Activated T-cell treated with anti-CD3 and anti-CD28 coated beads, Interleukin-2, amount 50 U/mL, for 4 hours (primary cell): ENCODE measurements around the gene UGT1A6. TPM values are rescaled to one million over a fixed set of nuclear protein-coding genes. Genes with fewer than 3 reads are reported as not detected.
"Not testable (repeated sequence)": the region's sequence is repeated elsewhere in the genome, so short reads cannot be mapped to it uniquely, and the experiment has no call there.

Experiments used
- ATAC-seq, 2 donors: fragments of 200-7000 bp; cut with Tn5 transposase; one replicate each; pipeline ENCODE4 v1.10.0; 2021
- DNase-seq: peaks from one replicate; pipeline ENCODE4 v3.0.0-alpha.2; 2020
- H3K27me3 Mint-ChIP-seq: one replicate; pipeline ENCODE4 v1.8.0; 2021; ENCODE audit warnings: low read depth, mixed read lengths
- H3K36me3 Mint-ChIP-seq: one replicate; pipeline ENCODE4 v1.8.0; 2022; ENCODE audit warnings: mixed read lengths; ENCODE audit not compliant: insufficient read depth
- H3K4me1 Mint-ChIP-seq: one replicate; pipeline ENCODE4 v1.8.0; 2021; ENCODE audit warnings: low read depth, mixed read lengths
- H3K4me3 Mint-ChIP-seq: one replicate; pipeline ENCODE4 v1.8.0; 2021; ENCODE audit warnings: mild to moderate bottlenecking, moderate library complexity, mixed read lengths
- H3K9me3 Mint-ChIP-seq: one replicate; pipeline ENCODE4 v1.8.0; 2021; ENCODE audit warnings: mixed read lengths
- total RNA-seq, 3 donors: library from RNA; stranded (reverse); gene quantifications; one replicate each; pipeline ENCODE4 v1.2.1, GENCODE V29; 2021

Gene UGT1A6
- total RNA-seq, 3 donors from 2014 or later, result 0.24 TPM; not detected in 2

DNA sequence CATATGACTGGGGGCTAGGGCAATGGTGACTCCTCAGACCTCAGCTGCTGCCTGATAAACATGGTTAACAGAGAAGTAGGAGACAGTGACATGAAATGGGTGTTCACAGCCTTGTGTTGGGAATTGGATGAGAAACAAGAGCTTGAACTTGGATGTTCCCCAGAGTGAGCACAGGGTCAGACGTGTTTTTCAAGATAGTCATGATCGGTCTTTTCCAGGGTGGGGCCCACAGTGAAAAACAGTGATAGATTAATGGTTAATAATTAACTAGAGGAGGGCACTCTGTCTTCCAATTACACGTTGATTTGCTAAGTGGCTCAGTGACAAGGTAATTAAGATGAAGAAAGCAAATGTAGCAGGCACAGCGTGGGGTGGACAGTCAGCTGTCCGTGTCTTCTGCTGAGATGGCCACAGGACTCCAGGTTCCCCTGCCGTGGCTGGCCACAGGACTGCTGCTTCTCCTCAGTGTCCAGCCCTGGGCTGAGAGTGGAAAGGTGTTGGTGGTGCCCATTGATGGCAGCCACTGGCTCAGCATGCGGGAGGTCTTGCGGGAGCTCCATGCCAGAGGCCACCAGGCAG lies 36.1 kb downstream of the UGT1A6 start, which contains the start of gene UGT1A3:
TSS of gene UGT1A3 (plus strand) at position 320 of the 579 bp plus-strand sequence. CDS start at position 405, 85 bp downstream.
- Mint-ChIP-seq H3K9me3 (no peaks in the 10 kb centered on the region), H3K36me3 (no peaks in the 10 kb centered on the region), H3K4me3 (no peak within 1 kb of the TSS), H3K4me1 (no peaks in the 10 kb centered on the region), H3K27me3 (peaks cover 10% of the 10 kb centered on the region)
- DNase-seq (no peak), ATAC-seq (no peak)

GRCh38 chr2:233736868-233737653 lies 44.4 kb downstream of the UGT1A6 start:
- H3K4me3 Mint-ChIP-seq, ATAC-seq: not testable (repeated sequence)

DNA sequence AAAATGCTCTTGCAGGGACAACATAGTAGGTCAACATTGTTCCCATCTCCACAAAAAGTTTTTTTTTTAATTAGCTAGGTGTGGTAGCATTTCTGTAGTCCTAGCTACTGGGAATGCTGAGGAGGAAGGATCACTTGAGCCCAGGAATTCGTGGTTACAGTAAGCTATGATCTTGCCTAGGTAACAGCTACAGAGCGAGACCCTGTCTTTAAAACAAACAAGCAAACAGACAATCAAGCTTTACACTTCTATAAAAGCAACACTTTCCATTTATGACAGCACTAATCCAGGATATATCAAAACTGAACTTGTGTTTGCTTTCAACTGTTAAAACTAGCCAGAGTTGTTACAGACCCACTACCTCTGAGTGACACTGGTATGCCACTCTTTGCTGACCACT lies 48.2 kb downstream of the UGT1A6 start:
- no peak for DNase-seq
- Mint-ChIP-seq H3K27me3 (peaks cover 30% of the 10 kb centered on the region), H3K4me3 (no peak overlapping the region), H3K36me3 (no peaks in the 10 kb centered on the region), H3K4me1 (no peaks in the 10 kb centered on the region), H3K9me3 (no peaks in the 10 kb centered on the region)
- ATAC-seq, result no peak

More at GRCh38 chr2:233736868-233737653, 44.4 kb downstream of the UGT1A6 start:
- not testable (repeated sequence) for DNase-seq, H3K9me3 Mint-ChIP-seq, H3K36me3 Mint-ChIP-seq, H3K4me1 Mint-ChIP-seq
- peaks cover 38% of the 10 kb centered on the region for H3K27me3 Mint-ChIP-seq

DNA sequence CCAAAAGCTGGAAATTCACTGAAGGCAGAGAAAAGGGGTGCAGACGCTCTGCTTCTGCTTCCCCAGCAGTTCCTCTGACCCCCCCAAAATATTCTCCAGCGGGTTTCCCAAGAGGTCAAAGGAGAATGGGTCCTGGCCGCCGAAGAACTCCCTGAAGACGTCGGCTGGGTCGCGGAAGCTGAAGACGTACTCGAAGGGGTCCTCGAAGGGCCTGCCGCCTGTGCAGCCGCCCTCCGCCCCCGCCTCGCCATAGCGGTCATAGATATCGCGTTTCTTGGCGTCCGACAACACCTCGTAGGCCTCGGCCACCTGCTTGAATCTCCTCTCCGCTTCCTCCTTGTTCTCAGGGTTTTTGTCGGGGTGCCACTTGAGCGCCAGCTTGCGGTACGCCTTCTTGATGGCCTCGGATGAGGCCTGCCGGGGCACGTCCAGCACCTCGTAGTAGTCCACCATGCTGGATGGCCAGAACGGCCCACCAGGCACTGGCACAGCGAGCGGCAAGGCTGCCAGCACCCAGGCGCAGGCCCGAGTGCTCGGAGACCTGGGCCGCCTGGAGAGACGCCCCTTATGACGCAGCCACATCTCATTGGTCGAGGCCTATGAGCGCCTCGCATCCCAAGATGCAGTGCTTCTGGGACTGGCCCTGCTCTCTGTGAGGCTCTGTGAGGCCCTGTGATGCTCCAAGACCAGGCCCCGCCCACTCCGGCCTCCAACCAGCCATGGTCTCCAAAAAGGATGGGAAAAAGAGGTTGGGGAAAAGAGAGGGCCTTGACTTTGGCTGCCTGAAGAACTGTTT lies 51.0 kb downstream of the UGT1A6 start:
- no peak for DNase-seq
- Mint-ChIP-seq H3K4me3 (no peak overlapping the region), H3K27me3 (peaks cover 26% of the 10 kb centered on the region), H3K4me1 (no peaks in the 10 kb centered on the region), H3K9me3 (no peaks in the 10 kb centered on the region), H3K36me3 (no peaks in the 10 kb centered on the region)
- ATAC-seq, result no peak

- no peak for DNase-seq
- Mint-ChIP-seq H3K4me3 (no peak overlapping the region), H3K9me3 (peaks cover 6% of the 10 kb centered on the region), H3K36me3 (no peaks in the 10 kb centered on the region), H3K27me3 (peaks cover 26% of the 10 kb centered on the region), H3K4me1 (no peaks in the 10 kb centered on the region)
- no peak for ATAC-seq
These were observed 52.5 kb downstream of the UGT1A6 start for GRCh38 chr2:233745073-233745755.

DNA sequence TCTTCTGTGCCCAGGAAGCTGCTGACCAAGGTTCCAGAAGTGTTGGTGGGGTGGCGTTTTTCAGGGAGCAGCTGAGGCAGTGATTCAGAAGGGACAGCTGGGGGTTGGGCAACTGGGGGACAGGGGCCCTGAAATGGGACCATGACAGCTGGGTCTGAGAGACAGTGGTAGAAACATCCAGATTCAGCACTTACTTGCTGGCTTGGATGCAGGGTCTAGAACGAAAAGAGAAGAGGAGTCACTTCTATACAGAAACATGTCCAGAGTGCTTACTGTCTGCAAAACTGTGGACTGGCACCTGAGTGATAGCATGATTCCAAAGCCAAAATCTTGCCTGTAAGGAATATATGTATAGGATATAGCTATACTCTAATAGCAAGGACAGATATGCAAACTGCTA lies 53.1 kb downstream of the UGT1A6 start:
- not testable (repeated sequence) for H3K4me1 Mint-ChIP-seq, H3K36me3 Mint-ChIP-seq, H3K9me3 Mint-ChIP-seq, H3K4me3 Mint-ChIP-seq, ATAC-seq, DNase-seq
- H3K27me3 Mint-ChIP-seq, result peaks cover 23% of the 10 kb centered on the region

GRCh38 chr2:233746475-233747282 lies 54.0 kb downstream of the UGT1A6 start:
- Mint-ChIP-seq H3K4me1 (no peaks in the 10 kb centered on the region), H3K9me3 (peaks cover 13% of the 10 kb centered on the region), H3K27me3 (peaks cover 17% of the 10 kb centered on the region), H3K4me3 (no peak overlapping the region), H3K36me3 (no peaks in the 10 kb centered on the region)
- ATAC-seq (no peak), DNase-seq (no peak)

- peaks cover 19% of the 10 kb centered on the region for H3K27me3 Mint-ChIP-seq
- no peaks in the 10 kb centered on the region for H3K36me3 Mint-ChIP-seq
- H3K9me3 Mint-ChIP-seq, result peaks cover 16% of the 10 kb centered on the region
- DNase-seq, result no peak
- H3K4me3 Mint-ChIP-seq, result no peak overlapping the region
- no peak for ATAC-seq
- H3K4me1 Mint-ChIP-seq, result no peaks in the 10 kb centered on the region
These were observed 54.5 kb downstream of the UGT1A6 start for GRCh38 chr2:233747283-233747544.

GRCh38 chr2:233750689-233751088 lies 58.0 kb downstream of the UGT1A6 start:
- not testable (repeated sequence) for H3K36me3 Mint-ChIP-seq, H3K4me1 Mint-ChIP-seq, H3K4me3 Mint-ChIP-seq, DNase-seq, ATAC-seq
- peaks cover 16% of the 10 kb centered on the region for H3K9me3 Mint-ChIP-seq
- H3K27me3 Mint-ChIP-seq, result peaks cover 27% of the 10 kb centered on the region

GRCh38 chr2:233751212-233752009 lies 58.7 kb downstream of the UGT1A6 start:
- H3K9me3 Mint-ChIP-seq, result peaks cover 16% of the 10 kb centered on the region
- H3K27me3 Mint-ChIP-seq, result peaks cover 25% of the 10 kb centered on the region
- ATAC-seq, H3K4me3 Mint-ChIP-seq, DNase-seq, H3K4me1 Mint-ChIP-seq, H3K36me3 Mint-ChIP-seq: not testable (repeated sequence)

- ATAC-seq (no peak), DNase-seq (no peak)
- no peak overlapping the region for H3K4me3 Mint-ChIP-seq
- peaks cover 13% of the 10 kb centered on the region for H3K27me3 Mint-ChIP-seq
- peaks cover 12% of the 10 kb centered on the region for H3K9me3 Mint-ChIP-seq
- H3K4me1 Mint-ChIP-seq, result no peaks in the 10 kb centered on the region
- H3K36me3 Mint-ChIP-seq, result no peaks in the 10 kb centered on the region
These were observed 62.4 kb downstream of the UGT1A6 start for GRCh38 chr2:233754872-233755611.

- Mint-ChIP-seq H3K9me3 (peaks cover 4% of the 10 kb centered on the region), H3K4me1 (no peaks in the 10 kb centered on the region), H3K36me3 (no peaks in the 10 kb centered on the region), H3K4me3 (no peak overlapping the region), H3K27me3 (peaks cover 13% of the 10 kb centered on the region)
- ATAC-seq, result no peak
- no peak for DNase-seq
These were observed 63.9 kb downstream of the UGT1A6 start for GRCh38 chr2:233756429-233757081.
